ENCODE data around the gene PSMB1.
"Not testable (repeated sequence)": the region's sequence is repeated elsewhere in the genome, so short reads cannot be mapped to it uniquely, and the experiment has no call there.

Gene PSMB1

GRCh38 chr6:170503414-170503761, 49.7 kb downstream of the PSMB1 start:
- no peak for DNase-seq (ENCODE audit: low spot score)

GRCh38 chr6:170502733-170503413, 50.2 kb downstream of the PSMB1 start:
- DNase-seq (ENCODE audit: low spot score), result not testable (repeated sequence)

GRCh38 chr6:170502268-170502667, 50.8 kb downstream of the PSMB1 start:
- DNase-seq (ENCODE audit: low spot score), result not testable (repeated sequence)

- DNase-seq (ENCODE audit: low spot score), result no peak
Measured at GRCh38 chr6:170500955-170501590, 52.0 kb downstream of the PSMB1 start.

- DNase-seq (ENCODE audit: low spot score), result no peak
Measured at GRCh38 chr6:170497841-170498301, 55.2 kb downstream of the PSMB1 start.

- no peak for DNase-seq (ENCODE audit: low spot score)
Measured at GRCh38 chr6:170493354-170493753, 59.8 kb downstream of the PSMB1 start.

- no peak for DNase-seq (ENCODE audit: low spot score)
Measured at GRCh38 chr6:170490259-170490658, 62.8 kb downstream of the PSMB1 start.

- DNase-seq (ENCODE audit: low spot score), result no peak
Measured at GRCh38 chr6:170489836-170490235, 63.3 kb downstream of the PSMB1 start.

GRCh38 chr6:170487707-170488329, 65.3 kb downstream of the PSMB1 start:
- DNase-seq (ENCODE audit: low spot score), result no peak

- DNase-seq (ENCODE audit: low spot score), result no peak
Measured at GRCh38 chr6:170485159-170485558, 67.9 kb downstream of the PSMB1 start.
